ENCODE data around the gene IGF2BP2.

GRCh38 chr3:185767002-185767688, 57.7 kb downstream of the IGF2BP2 start:
- TF ChIP-seq CTCF (IDR thresholded peaks at IDR 0.05), result no peak
- TF ChIP-seq POLR2A (IDR thresholded peaks at IDR 0.05), result no peak
- no peak for TF ChIP-seq EP300 (IDR thresholded peaks at IDR 0.05)
